GM10266 (cell line): Measurements from ENCODE around the gene SH3BP4.

Experiments
- DNase-seq: peaks from one replicate; pipeline ENCODE4 v3.0.0; 2012; ENCODE audit errors: extremely low spot score
- CTCF ChIP-seq: IDR thresholded peaks from 2 replicates; pipeline ENCODE4 v1.5.1; 2012; ENCODE audit warnings: mild to moderate bottlenecking, low read depth; ENCODE audit not compliant: control insufficient read depth, insufficient read depth; ENCODE audit errors: missing control alignments

SH3BP4 gene

GRCh38 chr2:234979204-234980167 is 27.7 kb downstream of the SH3BP4 start:
- no peak for TF ChIP-seq CTCF
- no peak for DNase-seq

GRCh38 chr2:234980451-234981187 is 28.8 kb downstream of the SH3BP4 start:
- no peak for TF ChIP-seq CTCF
- DNase-seq = no peak

- DNase-seq = no peak
- no peak for TF ChIP-seq CTCF
These were observed 29.6 kb downstream of the SH3BP4 start for GRCh38 chr2:234981197-234982095.

GRCh38 chr2:234982096-234982834 is 30.4 kb downstream of the SH3BP4 start:
- DNase-seq = no peak
- TF ChIP-seq CTCF = no peak

- no peak for TF ChIP-seq CTCF
- no peak for DNase-seq
These were observed 31.4 kb downstream of the SH3BP4 start for GRCh38 chr2:234983011-234983726.
